Endothelial cell of umbilical vein (primary cell): ENCODE measurements around the gene PAPPA. TPM values are rescaled to one million over a fixed set of nuclear protein-coding genes. Genes with fewer than 3 reads are reported as not detected.

Experiments
- BruUV-seq: library from RNA; stranded (reverse); fragments of 400-500 nt; replicated peaks from 2 replicates; lab custom pipeline; 2021; lab: Mats Ljungman, UMichigan
- CTCF ChIA-PET: fragments of 300-600, 350-600 bp; sonication (Branson Sonifier 250); formaldehyde crosslinking; loops from one replicate; lab custom pipeline; 2021; ENCODE audit warnings: antibody characterized with exemption, inconsistent platforms; lab: Charles Lee
- POLR2A ChIA-PET: fragments of 300-600, 350-600 bp; sonication (Branson Sonifier 250); formaldehyde crosslinking; loops from one replicate; lab custom pipeline; 2021; ENCODE audit warnings: antibody characterized with exemption, inconsistent platforms; lab: Charles Lee
- DNase-seq: peaks from one replicate; pipeline ENCODE4 v3.0.0-alpha.2; 2011; ENCODE audit warnings: low read depth, low spot score
- FAIRE-seq: peaks from 2 replicates; lab custom pipeline; 2011; peaks lifted over from hg19 to GRCh38; lab: Jason Lieb, UNC
- H2AFZ ChIP-seq: 2 replicates; pipeline ENCODE4 v1.6.0; 2012; ENCODE audit warnings: low read depth, low read length, control low read depth, inconsistent platforms
- H3K27ac ChIP-seq: 2 replicates; pipeline ENCODE4 v1.5.1; 2011; ENCODE audit warnings: low read depth, mild to moderate bottlenecking, control low read depth, low read length, moderate library complexity; ENCODE audit not compliant: insufficient read depth
- H3K27me3 ChIP-seq, 2 experiments: 2 replicates each; pipeline versions ENCODE4 v1.6.0 to v1.6.1; 2011; ENCODE audit warnings: low read length in 2 of 2, mixed read lengths in 1 of 2; ENCODE audit not compliant: control insufficient read depth in 2 of 2, insufficient read depth in 2 of 2
- H3K36me3 ChIP-seq, 2 experiments: 2 replicates in 1 of 2; 3 replicates in 1 of 2; pipeline ENCODE4 v1.5.1; 2011; ENCODE audit warnings: low read length in 2 of 2, mild to moderate bottlenecking in 1 of 2, moderate library complexity in 1 of 2; ENCODE audit not compliant: control insufficient read depth in 2 of 2, insufficient read depth in 2 of 2; ENCODE audit errors: extremely low read depth in 1 of 2
- H3K4me1 ChIP-seq: 3 replicates; pipeline ENCODE4 v1.5.1; 2011; ENCODE audit warnings: mild to moderate bottlenecking, low read length; ENCODE audit not compliant: control insufficient read depth, insufficient read depth; ENCODE audit errors: extremely low read depth
- H3K4me2 ChIP-seq: 2 replicates; pipeline ENCODE4 v1.6.1; 2011; ENCODE audit warnings: low read length, control low read depth, mixed read lengths; ENCODE audit not compliant: insufficient read depth
- H3K4me3 ChIP-seq, 3 experiments: fragments of 200-600 bp in 1 of 3; sonication (generic), shearing (Covaris generic) in 1 of 3; replicated peaks in 1 of 3; 2 replicates each; pipeline ENCODE4 v1.5.1; 2011 to 2016; ENCODE audit warnings: control low read depth in 3 of 3, low read length in 3 of 3, mild to moderate bottlenecking in 2 of 3, inconsistent platforms in 1 of 3, low read depth in 1 of 3, moderate library complexity in 1 of 3; ENCODE audit not compliant: insufficient read depth in 1 of 3
- H3K79me2 ChIP-seq: 2 replicates; pipeline ENCODE4 v1.6.0; 2012; ENCODE audit warnings: low read length, inconsistent platforms; ENCODE audit not compliant: control insufficient read depth, insufficient read depth
- H3K9ac ChIP-seq: replicated peaks from 2 replicates; pipeline ENCODE3; 2011; ENCODE audit warnings: low read length, control low read depth; ENCODE audit not compliant: insufficient read depth; ENCODE audit errors: extremely low read depth
- H3K9me1 ChIP-seq: replicated peaks from 3 replicates; pipeline ENCODE4 v1.6.0; 2011; ENCODE audit warnings: mild to moderate bottlenecking, low read length; ENCODE audit not compliant: control insufficient read depth, insufficient read depth; ENCODE audit errors: extremely low read depth
- H3K9me3 ChIP-seq: replicated peaks from 2 replicates; pipeline ENCODE4 v1.5.1; 2012; ENCODE audit warnings: low read length, inconsistent platforms; ENCODE audit not compliant: control insufficient read depth, insufficient read depth
- H4K20me1 ChIP-seq: replicated peaks from 2 replicates; pipeline ENCODE3; 2011; ENCODE audit warnings: mild to moderate bottlenecking, low read length; ENCODE audit not compliant: control insufficient read depth, insufficient read depth; ENCODE audit errors: extremely low read depth
- CTCF ChIP-seq, 2 donors: IDR thresholded peaks; 1 replicate in 1 of 2; 2 replicates in 1 of 2; pipeline ENCODE4 v1.5.1; 2011; ENCODE audit warnings: low read length in 2 of 2, mild to moderate bottlenecking in 2 of 2, moderate library complexity in 2 of 2, control low read depth in 1 of 2, inconsistent platforms in 1 of 2, low read depth in 1 of 2; ENCODE audit not compliant: insufficient read depth in 1 of 2; ENCODE audit errors: extremely low read depth in 1 of 2
- EZH2 ChIP-seq: IDR thresholded peaks from 2 replicates; pipeline ENCODE4 v1.6.1; 2012; ENCODE audit warnings: borderline replicate concordance, low read depth, mild to moderate bottlenecking, moderate library complexity, low read length, inconsistent platforms; ENCODE audit not compliant: severe bottlenecking
- FOS ChIP-seq: IDR thresholded peaks from 2 replicates; pipeline ENCODE4 v1.6.1; 2011; ENCODE audit warnings: mild to moderate bottlenecking, low read length, moderate library complexity, borderline replicate concordance; ENCODE audit not compliant: insufficient read depth
- GATA2 ChIP-seq: IDR thresholded peaks from 2 replicates; pipeline ENCODE4 v1.7.0; 2011; ENCODE audit warnings: low read depth, mild to moderate bottlenecking, moderate library complexity, mixed read lengths, low read length; ENCODE audit not compliant: insufficient read length, insufficient read depth
- JUN ChIP-seq: IDR thresholded peaks from 2 replicates; pipeline ENCODE4 v1.6.1; 2011; ENCODE audit warnings: borderline replicate concordance, low read depth; ENCODE audit not compliant: insufficient read length, insufficient read depth
- MAX ChIP-seq: IDR thresholded peaks from 2 replicates; pipeline ENCODE4 v1.6.1; 2011; ENCODE audit not compliant: insufficient read depth, insufficient read length
- MYC ChIP-seq: IDR thresholded peaks from one replicate; pipeline ENCODE4 v1.6.1; 2011; ENCODE audit warnings: mild to moderate bottlenecking, low read depth, low read length
- POLR2A ChIP-seq: IDR thresholded peaks from 2 replicates; pipeline ENCODE4 v1.6.1; 2012; ENCODE audit warnings: low read depth, mild to moderate bottlenecking, control low read depth, low read length
- POLR2AphosphoS5 ChIP-seq: IDR thresholded peaks from 2 replicates; pipeline ENCODE4 v1.6.1; 2012; ENCODE audit warnings: low read depth, mild to moderate bottlenecking, control low read depth, low read length, moderate library complexity; ENCODE audit not compliant: insufficient read depth
- dilution Hi-C: fragments of 300-500 bp; cut with MboI; formaldehyde crosslinking; loops from one replicate; pipeline ENCODE4 v1.15.0; 2019; ENCODE audit warnings: low sequenced_read_pairs; ENCODE audit not compliant: extremely low pct_ligation_motif_present
- intact Hi-C: fragments of 100-400 bp; cut with micrococcal nuclease; formaldehyde crosslinking; loops from one replicate; pipeline ENCODE4 v1.10.0; 2022
- polyA plus RNA-seq, 4 experiments: library from polyadenylated mRNA; depleted of rRNA in 3 of 4; stranded (reverse) in 3 of 4; unstranded in 1 of 4; fragments of >200 nt; gene quantifications; 2 replicates each; pipeline versions ENCODE4 v1.2.1 to v1.2.3, GENCODE V29; 2011 to 2012; ENCODE audit warnings: missing spikeins in 1 of 4
- total RNA-seq: library from RNA; stranded (reverse); gene quantifications from 2 replicates; pipeline ENCODE4 v1.2.3, GENCODE V29; 2021

Gene PAPPA
- total and polyA plus RNA-seq, 2 donors (not counting 3 experiments of a cell fraction or from before 2014, with no cell fraction given) = 0.13 to 0.41 TPM

GRCh38 chr9:116406469-116406868 is 252.9 kb downstream of the PAPPA start:
- Histone ChIP-seq H3K9ac (no peak overlapping the region), H3K27me3 (no peaks in the 10 kb centered on the region), H3K79me2 (no peaks in the 10 kb centered on the region), H3K9me3 (no peaks in the 10 kb centered on the region), H3K27ac (no peak overlapping the region), H3K36me3 (no peaks in the 10 kb centered on the region), H3K9me1 (no peaks in the 10 kb centered on the region), H3K4me2 (no peak overlapping the region), H3K4me1 (no peaks in the 10 kb centered on the region), H3K4me3 (no peak overlapping the region), H4K20me1 (no peaks in the 10 kb centered on the region), H2AFZ (no peak overlapping the region)
- DNase-seq (no peak), FAIRE-seq (no peak)
- intact Hi-C loops (no loop called here), dilution Hi-C loops (no loop called here)
- BruUV-seq = no TSS peak
- ChIA-PET CTCF (no interaction called here), POLR2A (no interaction called here)
- TF ChIP-seq EZH2 = no peak
- no peak for TF ChIP-seq MAX
- TF ChIP-seq MYC = no peak
- no peak for TF ChIP-seq JUN
- TF ChIP-seq CTCF (IDR thresholded peaks at IDR 0.05; ENCODE audit: extremely low read depth in 1 of 2, insufficient read depth in 1 of 2, low read depth in 1 of 2, low read length in 2 of 2) = no peak
- TF ChIP-seq GATA2 = no peak
- TF ChIP-seq FOS = no peak
- TF ChIP-seq POLR2AphosphoS5 = no peak
- no peak for TF ChIP-seq POLR2A
